ENCODE results near the gene DDA1. TPM values are rescaled to one million over a fixed set of nuclear protein-coding genes. Genes with fewer than 3 reads are reported as not detected.
A peak's percentile ranks its signal among the peaks of the same experiment; 100 is the strongest.

Gene DDA1
- total and polyA plus RNA-seq, 9 of the 15 experiments (the other 6 are each of a cell fraction or from before 2014, with no cell fraction given): 1.4 to 83.8 (median 33.8) TPM

DNA sequence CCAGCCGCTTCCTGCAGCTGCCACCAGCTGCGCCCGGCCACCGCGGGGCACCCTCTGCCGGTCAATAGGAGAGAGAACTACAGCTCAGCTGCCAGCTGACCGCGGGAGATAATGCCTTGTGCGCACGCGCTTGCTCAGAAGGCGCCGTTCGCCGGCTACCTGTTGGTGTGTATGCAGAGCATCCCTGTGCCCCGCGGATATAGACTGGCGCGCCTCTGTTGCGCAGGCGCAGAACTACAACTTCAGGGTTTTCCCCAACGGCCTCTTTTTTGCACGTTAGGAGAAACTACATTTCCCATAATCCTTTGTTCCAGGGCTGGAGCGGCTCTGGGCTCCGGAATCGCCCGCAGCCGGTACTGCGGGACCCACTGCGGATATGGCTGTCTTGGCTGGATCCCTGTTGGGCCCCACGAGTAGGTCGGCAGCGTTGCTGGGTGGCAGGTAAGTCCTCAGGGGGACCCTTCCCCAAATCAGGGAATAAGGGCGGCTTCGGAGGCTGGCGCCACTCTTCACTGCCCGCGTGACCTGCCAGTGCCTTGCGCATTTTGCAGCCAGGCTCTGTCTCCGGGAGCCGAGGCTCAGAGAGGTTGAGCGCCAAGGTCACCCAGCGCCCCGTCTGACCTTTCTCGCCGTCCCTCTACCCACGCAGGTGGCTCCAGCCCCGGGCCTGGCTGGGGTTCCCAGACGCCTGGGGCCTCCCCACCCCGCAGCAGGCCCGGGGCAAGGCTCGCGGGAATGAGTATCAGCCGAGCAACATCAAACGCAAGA is 3.7 kb upstream of the DDA1 start, which contains the start of gene MRPL34 (continued):
- TF ChIP-seq, protein P1, sequence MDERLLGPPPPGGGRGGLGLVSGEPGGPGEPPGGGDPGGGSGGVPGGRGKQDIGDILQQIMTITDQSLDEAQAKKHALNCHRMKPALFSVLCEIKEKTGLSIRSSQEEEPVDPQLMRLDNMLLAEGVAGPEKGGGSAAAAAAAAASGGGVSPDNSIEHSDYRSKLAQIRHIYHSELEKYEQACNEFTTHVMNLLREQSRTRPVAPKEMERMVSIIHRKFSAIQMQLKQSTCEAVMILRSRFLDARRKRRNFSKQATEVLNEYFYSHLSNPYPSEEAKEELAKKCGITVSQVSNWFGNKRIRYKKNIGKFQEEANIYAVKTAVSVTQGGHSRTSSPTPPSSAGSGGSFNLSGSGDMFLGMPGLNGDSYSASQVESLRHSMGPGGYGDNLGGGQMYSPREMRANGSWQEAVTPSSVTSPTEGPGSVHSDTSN (CRISPR knock-in tag; IDR thresholded peaks at IDR 0.05; ENCODE audit: low read depth): no peak
- TF ChIP-seq, protein P1 (tag; conservative IDR thresholded peaks at IDR 0.05; ENCODE audit: low read depth): no peak
- TF ChIP-seq KAT2B (IDR thresholded peaks at IDR 0.05; ENCODE audit: low read depth, low read length) (no peak), FOXJ3 (CRISPR knock-in tag; IDR thresholded peaks at IDR 0.05) (no peak), ZNF584 (CRISPR knock-in tag; IDR thresholded peaks at IDR 0.05; ENCODE audit: low read depth) (no peak), TGIF2 (CRISPR knock-in tag; IDR thresholded peaks at IDR 0.05) (no peak), POLR2B (IDR thresholded peaks at IDR 0.05; ENCODE audit: low read depth, partially characterized antibody) (peak; percentile 65), PHF8 (IDR thresholded peaks at IDR 0.05; ENCODE audit: borderline replicate concordance, low read length) (peak; percentile 78; the same call in 1 of the 2 replicates), MTA1 (IDR thresholded peaks at IDR 0.05; ENCODE audit: borderline replicate concordance) (no peak), NR1H2 (CRISPR knock-in tag; IDR thresholded peaks at IDR 0.05) (no peak), WHSC1 (IDR thresholded peaks at IDR 0.05; ENCODE audit: low read length) (no peak), DIDO1 (tag; IDR thresholded peaks at IDR 0.05; ENCODE audit: low read depth) (no peak), ZFX (CRISPR knock-in tag; IDR thresholded peaks at IDR 0.05) (peak; percentile 89), ZC3H8 (IDR thresholded peaks at IDR 0.05) (no peak), ZBTB7A (IDR thresholded peaks at IDR 0.05; ENCODE audit: borderline replicate concordance, control insufficient read depth, low read depth, low read length) (no peak), ZNF764 (CRISPR knock-in tag; IDR thresholded peaks at IDR 0.05; ENCODE audit: low read depth) (no peak), NFIC (IDR thresholded peaks at IDR 0.05) (0 out of 2 replicates have a peak, but pooled peaks have one; percentile 26), MXI1 (IDR thresholded peaks at IDR 0.05; ENCODE audit: low read depth, low read length) (peak; percentile 36), TAF15 (IDR thresholded peaks at IDR 0.05; ENCODE audit: low read depth, low read length) (no peak), ZKSCAN3 (CRISPR knock-in tag; IDR thresholded peaks at IDR 0.05) (no peak)
- TF ChIP-seq, protein P2, sequence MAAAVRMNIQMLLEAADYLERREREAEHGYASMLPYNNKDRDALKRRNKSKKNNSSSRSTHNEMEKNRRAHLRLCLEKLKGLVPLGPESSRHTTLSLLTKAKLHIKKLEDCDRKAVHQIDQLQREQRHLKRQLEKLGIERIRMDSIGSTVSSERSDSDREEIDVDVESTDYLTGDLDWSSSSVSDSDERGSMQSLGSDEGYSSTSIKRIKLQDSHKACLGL (CRISPR knock-in tag; IDR thresholded peaks at IDR 0.05; ENCODE audit: borderline replicate concordance, poor library complexity, severe bottlenecking): no peak
- TF ChIP-seq, protein P3, sequence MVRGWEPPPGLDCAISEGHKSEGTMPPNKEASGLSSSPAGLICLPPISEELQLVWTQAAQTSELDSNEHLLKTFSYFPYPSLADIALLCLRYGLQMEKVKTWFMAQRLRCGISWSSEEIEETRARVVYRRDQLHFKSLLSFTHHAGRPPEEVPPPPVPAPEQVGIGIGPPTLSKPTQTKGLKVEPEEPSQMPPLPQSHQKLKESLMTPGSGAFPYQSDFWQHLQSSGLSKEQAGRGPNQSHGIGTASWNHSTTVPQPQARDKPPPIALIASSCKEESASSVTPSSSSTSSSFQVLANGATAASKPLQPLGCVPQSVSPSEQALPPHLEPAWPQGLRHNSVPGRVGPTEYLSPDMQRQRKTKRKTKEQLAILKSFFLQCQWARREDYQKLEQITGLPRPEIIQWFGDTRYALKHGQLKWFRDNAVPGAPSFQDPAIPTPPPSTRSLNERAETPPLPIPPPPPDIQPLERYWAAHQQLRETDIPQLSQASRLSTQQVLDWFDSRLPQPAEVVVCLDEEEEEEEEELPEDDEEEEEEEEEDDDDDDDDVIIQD (CRISPR knock-in tag; IDR thresholded peaks at IDR 0.05): no peak
- TF ChIP-seq, protein P4, sequence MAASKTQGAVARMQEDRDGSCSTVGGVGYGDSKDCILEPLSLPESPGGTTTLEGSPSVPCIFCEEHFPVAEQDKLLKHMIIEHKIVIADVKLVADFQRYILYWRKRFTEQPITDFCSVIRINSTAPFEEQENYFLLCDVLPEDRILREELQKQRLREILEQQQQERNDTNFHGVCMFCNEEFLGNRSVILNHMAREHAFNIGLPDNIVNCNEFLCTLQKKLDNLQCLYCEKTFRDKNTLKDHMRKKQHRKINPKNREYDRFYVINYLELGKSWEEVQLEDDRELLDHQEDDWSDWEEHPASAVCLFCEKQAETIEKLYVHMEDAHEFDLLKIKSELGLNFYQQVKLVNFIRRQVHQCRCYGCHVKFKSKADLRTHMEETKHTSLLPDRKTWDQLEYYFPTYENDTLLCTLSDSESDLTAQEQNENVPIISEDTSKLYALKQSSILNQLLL (CRISPR knock-in tag; IDR thresholded peaks at IDR 0.05; ENCODE audit: borderline replicate concordance): no peak

Measured in K562 (cell line).